ENCODE data around the gene AQP9.

The AQP9 gene

GRCh38 chr15:58221591-58222241 is 83.5 kb downstream of the AQP9 start:
- ATAC-seq (no peak), DNase-seq (ENCODE audit: low spot score in 2 of 2) (no peak)
- H3K36me3 Mint-ChIP-seq, result no peaks in the 10 kb centered on the region
- no peak overlapping the region for H3K4me3 Mint-ChIP-seq
- H3K9me3 Mint-ChIP-seq, result no peaks in the 10 kb centered on the region
- no peak overlapping the region for H3K27ac Mint-ChIP-seq
- no peaks in the 10 kb centered on the region for H3K4me1 Mint-ChIP-seq

- ATAC-seq (no peak), DNase-seq (ENCODE audit: low spot score in 2 of 2) (no peak)
- no peak overlapping the region for H3K4me3 Mint-ChIP-seq
- no peak overlapping the region for H3K27ac Mint-ChIP-seq
- H3K36me3 Mint-ChIP-seq, result no peaks in the 10 kb centered on the region
- H3K9me3 Mint-ChIP-seq, result no peaks in the 10 kb centered on the region
- H3K4me1 Mint-ChIP-seq, result no peaks in the 10 kb centered on the region
These were observed 84.5 kb downstream of the AQP9 start for GRCh38 chr15:58222679-58223078.

- ATAC-seq, result no peak
- H3K4me1 Mint-ChIP-seq, result no peaks in the 10 kb centered on the region
- no peak overlapping the region for H3K4me3 Mint-ChIP-seq
- H3K36me3 Mint-ChIP-seq, result no peaks in the 10 kb centered on the region
- DNase-seq (ENCODE audit: low spot score in 2 of 2), result no peak
- H3K27ac Mint-ChIP-seq, result no peak overlapping the region
- H3K9me3 Mint-ChIP-seq, result no peaks in the 10 kb centered on the region
These were observed 85.3 kb downstream of the AQP9 start for GRCh38 chr15:58223432-58223831.

- no peaks in the 10 kb centered on the region for H3K4me1 Mint-ChIP-seq
- no peak overlapping the region for H3K4me3 Mint-ChIP-seq
- ATAC-seq, result no peak
- H3K9me3 Mint-ChIP-seq, result no peaks in the 10 kb centered on the region
- no peak overlapping the region for H3K27ac Mint-ChIP-seq
- no peak for DNase-seq (ENCODE audit: low spot score in 2 of 2)
- no peaks in the 10 kb centered on the region for H3K36me3 Mint-ChIP-seq
These were observed 85.9 kb downstream of the AQP9 start for GRCh38 chr15:58224068-58224467.

GRCh38 chr15:58227706-58228543 is 89.7 kb downstream of the AQP9 start:
- DNase-seq (ENCODE audit: low spot score in 2 of 2) (peak; percentile 43 to 73), ATAC-seq (peak; percentile 53)
- no peak overlapping the region for H3K27ac Mint-ChIP-seq
- no peaks in the 10 kb centered on the region for H3K9me3 Mint-ChIP-seq
- H3K4me1 Mint-ChIP-seq, result no peaks in the 10 kb centered on the region
- no peaks in the 10 kb centered on the region for H3K36me3 Mint-ChIP-seq
- no peak overlapping the region for H3K4me3 Mint-ChIP-seq

- no peak overlapping the region for H3K4me3 Mint-ChIP-seq
- H3K9me3 Mint-ChIP-seq, result no peaks in the 10 kb centered on the region
- DNase-seq (ENCODE audit: low spot score in 2 of 2), result no peak
- no peaks in the 10 kb centered on the region for H3K36me3 Mint-ChIP-seq
- no peak for ATAC-seq
- no peak overlapping the region for H3K27ac Mint-ChIP-seq
- no peaks in the 10 kb centered on the region for H3K4me1 Mint-ChIP-seq
These were observed 90.5 kb downstream of the AQP9 start for GRCh38 chr15:58228718-58229117.

- Mint-ChIP-seq H3K36me3 (no peaks in the 10 kb centered on the region), H3K9me3 (no peaks in the 10 kb centered on the region), H3K4me3 (no peak overlapping the region), H3K4me1 (no peaks in the 10 kb centered on the region), H3K27ac (no peak overlapping the region)
- ATAC-seq (no peak), DNase-seq (ENCODE audit: low spot score in 2 of 2) (no peak)
These were observed 91.2 kb downstream of the AQP9 start for GRCh38 chr15:58229297-58229768.

GRCh38 chr15:58232281-58233065 is 94.3 kb downstream of the AQP9 start:
- Mint-ChIP-seq H3K4me1 (no peaks in the 10 kb centered on the region), H3K4me3 (no peak overlapping the region), H3K27ac (no peak overlapping the region), H3K9me3 (no peaks in the 10 kb centered on the region), H3K36me3 (no peaks in the 10 kb centered on the region)
- DNase-seq (ENCODE audit: low spot score in 2 of 2) (no peak), ATAC-seq (no peak)

- no peaks in the 10 kb centered on the region for H3K9me3 Mint-ChIP-seq
- no peak overlapping the region for H3K4me3 Mint-ChIP-seq
- no peak for DNase-seq (ENCODE audit: low spot score in 2 of 2)
- ATAC-seq, result no peak
- no peaks in the 10 kb centered on the region for H3K36me3 Mint-ChIP-seq
- H3K4me1 Mint-ChIP-seq, result no peaks in the 10 kb centered on the region
- no peak overlapping the region for H3K27ac Mint-ChIP-seq
These were observed 95.2 kb downstream of the AQP9 start for GRCh38 chr15:58233341-58233740.
